ENCODE data around the gene GOLGA3.
"Not testable (repeated sequence)": the region's sequence is repeated elsewhere in the genome, so short reads cannot be mapped to it uniquely, and the experiment has no call there.

GOLGA3 gene

DNA sequence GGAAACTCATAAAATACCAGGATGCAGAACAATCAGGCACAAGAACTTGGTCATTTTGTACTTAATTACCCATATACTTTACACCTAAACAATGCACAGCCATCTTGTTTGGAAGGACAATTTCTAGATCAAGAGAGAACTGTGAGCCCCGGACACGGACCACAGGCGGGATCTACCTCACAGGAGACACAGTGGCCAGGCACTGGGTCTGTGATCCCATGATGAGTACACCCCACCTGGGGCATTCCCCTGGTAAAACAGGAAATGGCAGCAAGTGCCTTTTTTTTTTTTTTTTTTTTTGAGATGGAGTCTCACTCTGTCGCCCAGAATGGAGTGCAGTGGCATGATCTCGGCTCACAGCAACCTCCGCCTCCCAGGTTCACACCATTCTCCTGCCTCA, 15.2 kb downstream of the GOLGA3 start:
- DNase-seq = no peak

DNA sequence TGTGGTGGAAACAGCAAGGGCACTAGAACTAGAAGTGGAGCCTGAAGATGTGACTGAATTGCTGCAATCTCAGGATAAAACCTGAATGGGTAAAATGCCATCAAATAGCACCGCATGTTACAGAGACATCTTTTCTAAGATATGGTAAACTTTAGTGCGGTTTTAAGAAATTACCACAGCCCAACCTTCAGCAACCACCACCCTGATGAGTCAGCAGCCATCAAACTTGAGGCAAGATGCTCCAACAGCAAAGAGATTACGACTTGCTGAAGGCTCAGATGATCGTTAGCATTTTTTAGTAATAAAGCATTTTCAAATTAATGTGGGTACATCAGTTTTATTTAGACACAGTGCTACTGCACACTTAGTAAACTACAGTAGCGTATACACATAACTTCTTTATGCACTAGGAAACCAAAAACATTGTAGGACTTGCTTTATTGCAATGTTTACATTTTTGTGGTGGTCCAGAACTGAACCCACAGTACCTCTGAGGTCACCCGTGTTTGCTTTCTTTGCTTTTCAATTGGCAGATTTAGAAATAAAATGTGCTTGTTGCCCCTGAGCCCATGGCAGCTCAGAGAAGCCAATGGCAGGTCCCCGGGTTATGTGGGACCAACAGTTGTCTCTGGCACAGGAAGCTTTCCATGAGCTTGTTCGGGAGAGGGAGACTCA, 15.9 kb downstream of the GOLGA3 start:
- DNase-seq = no peak

DNA sequence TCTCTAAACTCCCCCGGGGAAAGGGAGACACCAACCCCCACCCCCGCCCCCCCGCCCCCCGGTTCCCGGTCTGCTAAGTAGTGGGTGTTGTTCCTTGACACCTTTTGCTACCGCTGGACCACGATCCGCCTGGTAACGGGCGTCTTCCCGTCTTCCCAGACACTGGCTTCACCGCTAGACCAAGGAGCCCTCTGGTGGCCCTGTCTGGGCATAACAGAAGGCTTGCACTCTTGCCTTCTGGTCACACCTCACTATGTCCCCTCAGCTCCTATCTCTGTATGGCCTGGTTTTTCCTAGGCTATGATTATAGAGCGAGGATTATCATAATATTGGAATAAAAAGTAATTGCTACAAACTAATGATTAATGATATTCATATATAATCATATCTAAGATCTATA, 19.3 kb downstream of the GOLGA3 start:
- peak; percentile 80 for DNase-seq

DNA sequence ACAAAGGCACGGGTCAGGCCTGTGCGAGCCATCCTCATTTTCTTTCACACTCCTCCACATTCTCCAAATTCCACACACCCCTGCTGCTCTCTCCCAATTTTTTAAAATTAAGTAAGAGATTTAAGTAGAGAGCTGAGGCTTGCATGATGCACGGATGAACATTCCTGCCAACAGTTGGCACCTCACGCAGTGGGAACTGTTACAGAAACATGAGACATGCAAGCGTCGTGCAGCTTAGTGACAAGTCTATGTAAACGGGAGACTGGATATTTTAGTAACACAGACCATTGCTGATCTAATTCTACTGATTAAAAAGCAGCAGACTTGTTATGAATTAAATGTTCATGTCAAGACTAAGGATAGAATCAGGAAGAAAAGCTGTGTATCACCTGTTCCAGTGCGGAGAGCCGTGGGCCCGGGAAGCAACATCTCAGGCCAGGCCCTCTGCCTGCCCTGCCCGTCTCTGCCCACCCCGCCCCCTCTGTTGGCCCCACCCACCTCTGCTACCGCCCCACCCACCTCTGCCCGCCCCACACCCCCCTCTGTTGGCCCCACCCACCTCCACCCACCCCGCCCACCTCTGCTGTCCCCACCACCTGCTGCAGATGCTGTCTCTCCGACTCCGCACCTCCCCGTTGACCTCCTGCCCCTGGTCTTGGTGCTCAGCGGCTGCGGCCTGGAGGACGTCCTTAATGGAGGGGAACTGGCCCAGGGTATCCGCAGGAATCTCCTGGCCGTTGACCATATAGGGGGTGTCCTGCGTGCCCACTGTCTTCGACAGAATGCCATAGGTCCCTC, 21.2 kb downstream of the GOLGA3 start:
- no peak for DNase-seq

DNA sequence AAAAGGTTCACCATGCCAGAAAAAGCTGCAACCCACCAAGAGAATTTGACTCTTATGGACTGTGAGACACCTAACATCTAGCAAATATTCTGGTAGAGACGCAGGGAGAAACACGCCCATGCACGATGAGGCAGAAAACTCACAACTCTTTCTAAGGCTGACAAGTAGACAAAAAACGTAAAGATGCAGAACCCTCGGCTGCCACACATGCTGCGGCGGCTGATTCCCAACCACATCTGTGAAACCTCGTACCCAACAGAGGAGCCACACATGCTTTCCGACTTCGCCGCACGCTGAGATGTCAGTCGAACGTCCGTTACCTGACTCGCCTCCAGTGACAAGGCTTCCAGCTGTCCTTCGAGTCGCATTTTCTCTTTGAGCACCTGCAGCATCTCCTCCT, 21.8 kb downstream of the GOLGA3 start:
- no peak for DNase-seq

DNA sequence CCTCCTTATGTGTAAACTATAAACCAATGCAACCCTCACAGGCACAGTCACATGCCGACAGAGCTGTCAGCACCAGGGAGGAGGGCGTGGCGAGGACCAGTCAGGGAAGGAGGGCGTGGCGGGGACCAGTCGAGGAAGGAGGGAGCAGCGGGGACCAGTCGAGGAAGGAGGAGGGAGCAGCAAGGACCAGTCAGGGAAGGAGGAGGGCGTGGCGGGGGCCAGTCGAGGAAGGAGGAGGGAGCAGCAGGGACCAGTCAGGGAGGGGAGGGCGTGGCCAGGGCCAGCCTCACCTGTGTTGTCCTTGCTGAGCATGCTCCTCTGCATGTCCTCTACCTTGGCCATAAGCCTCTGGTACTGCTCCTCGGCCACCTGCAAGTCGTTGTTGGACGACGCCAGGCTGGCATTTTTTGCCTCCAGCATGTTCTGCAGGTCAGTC, 24.2 kb downstream of the GOLGA3 start:
- peak; percentile 77 for DNase-seq

DNA sequence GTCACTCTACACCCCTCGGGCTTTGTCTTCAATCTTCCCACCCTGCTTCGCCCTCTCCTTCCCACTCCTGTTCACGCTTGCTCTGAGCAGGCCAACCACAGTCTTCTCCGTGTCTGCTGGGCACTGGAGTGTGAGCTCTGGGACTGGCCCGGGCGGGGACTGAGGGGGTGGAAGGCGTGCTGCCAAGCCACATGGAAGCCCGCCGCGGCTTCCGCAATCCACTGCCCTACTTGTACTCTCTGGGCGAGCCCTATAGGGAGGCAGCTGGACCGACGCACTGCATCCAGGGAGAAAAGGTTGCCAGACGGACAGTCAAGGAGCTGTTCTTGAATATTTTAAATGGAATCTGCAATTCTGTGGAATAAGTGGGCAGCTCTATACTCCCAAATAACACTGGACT, 24.8 kb downstream of the GOLGA3 start:
- no peak for DNase-seq

DNA sequence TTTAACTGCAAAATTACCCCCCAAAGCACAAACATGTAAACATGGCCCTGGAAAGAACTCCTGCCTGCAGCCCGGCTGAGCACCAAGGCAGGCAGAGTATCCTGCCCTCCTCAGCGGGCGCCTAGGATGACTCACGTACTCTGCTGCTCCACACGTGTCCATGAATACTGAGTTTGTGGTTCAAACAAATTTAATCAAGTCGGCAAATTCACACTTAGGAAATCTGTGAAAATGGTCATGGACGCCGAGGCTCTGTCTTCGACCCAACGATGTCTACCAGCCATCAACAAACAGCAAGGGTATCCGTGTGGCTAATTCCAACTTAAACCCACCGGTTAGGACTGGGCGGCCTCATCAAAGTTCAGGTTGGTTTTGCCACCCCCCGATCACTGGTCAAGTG, 25.5 kb downstream of the GOLGA3 start:
- DNase-seq = no peak

DNA sequence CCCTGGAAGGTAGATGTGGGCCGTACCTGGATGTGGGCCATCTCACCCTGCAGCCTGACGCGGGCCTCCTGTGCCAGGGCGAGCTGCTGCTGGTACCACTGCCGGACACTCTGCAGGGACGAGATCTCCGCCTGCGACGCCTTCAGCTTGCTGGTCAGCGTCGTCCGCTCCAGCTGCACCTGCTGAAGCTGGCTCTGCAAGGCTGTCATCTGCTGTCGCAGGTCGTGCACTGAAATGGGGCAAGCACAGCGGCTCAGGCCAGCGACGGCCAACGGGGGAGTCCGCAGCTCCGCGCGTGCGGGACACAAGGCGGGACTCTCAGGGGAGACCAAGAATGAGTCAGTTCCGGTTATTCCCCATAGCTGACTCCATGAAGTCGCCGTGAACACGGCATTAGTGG, 26.9 kb downstream of the GOLGA3 start:
- DNase-seq = no peak

DNA sequence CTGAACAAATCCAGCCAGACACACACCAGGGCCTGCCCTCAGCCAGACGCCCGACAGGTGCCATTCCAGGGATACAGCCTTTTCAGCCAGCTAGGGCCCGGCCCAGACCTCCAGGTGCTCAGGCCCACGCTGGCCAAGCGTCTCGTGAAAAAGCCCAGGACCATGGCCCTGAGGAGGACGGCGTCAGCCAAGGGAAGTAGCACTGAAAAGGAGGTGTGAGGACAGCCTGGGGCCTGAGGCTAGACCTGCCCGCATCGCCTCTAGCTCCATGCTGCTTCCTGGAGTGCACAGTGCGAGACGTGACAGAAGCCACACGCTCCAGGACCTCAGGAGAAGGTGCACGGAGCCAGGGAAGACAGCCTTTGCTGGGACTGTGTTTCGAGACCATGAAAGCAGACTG, 29.8 kb downstream of the GOLGA3 start:
- no peak for DNase-seq

DNA sequence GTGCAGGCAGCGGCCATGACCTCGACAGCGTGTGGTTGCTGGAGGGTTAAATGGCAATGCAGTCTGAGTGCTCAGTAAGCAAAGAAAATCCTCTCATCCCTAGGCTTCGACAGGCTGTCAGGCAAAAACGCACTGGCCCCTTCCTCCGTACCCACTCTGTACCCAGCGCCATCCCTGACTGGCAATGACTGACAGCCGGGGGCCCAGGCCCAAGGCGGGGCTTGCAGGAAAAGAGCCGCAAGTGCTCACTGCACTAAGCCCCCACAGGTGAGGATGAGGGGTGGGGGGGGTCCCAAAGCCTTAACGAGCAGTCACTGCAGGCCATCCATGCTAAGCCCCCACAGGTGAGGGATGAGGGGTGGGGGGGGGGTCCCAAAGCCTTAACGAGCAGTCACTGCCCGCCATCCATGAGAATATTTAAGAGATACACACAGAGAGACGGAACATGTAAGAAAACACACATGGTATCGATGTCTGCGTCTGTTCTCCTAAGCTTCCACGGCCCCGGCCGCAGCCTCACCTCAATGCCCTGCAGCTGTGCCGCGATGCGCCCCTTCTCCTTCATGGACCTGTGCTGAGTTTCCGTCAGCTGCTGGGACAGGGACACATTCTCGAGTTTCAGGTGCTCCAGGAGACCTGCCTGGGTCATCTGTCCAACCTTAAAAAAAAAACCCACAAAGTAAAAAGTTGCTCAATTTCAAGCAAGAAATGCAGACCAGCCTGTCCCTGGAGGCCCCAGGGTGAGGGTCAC, 30.7 kb downstream of the GOLGA3 start:
- DNase-seq = no peak

DNA sequence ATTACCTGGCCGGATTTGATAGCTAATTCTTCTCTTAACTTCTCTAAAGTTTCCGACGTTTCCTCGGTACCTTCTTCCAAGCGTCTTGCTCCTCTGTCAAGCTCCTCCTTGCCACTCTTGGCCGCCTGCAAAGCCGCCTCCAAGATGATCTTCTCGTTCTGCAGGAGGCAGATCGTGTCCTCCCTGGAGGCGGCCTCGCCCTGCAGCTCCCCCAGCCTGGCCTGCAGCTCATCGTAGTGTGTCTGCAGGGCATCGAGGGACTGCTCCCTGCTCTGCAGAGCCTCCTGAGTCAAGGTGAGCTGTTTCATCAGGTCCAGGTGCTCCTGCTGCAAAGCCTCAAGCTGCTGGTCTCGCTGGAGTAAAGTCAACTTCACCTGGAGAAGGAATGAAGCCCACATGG, 32.8 kb downstream of the GOLGA3 start:
- DNase-seq = no peak

DNA sequence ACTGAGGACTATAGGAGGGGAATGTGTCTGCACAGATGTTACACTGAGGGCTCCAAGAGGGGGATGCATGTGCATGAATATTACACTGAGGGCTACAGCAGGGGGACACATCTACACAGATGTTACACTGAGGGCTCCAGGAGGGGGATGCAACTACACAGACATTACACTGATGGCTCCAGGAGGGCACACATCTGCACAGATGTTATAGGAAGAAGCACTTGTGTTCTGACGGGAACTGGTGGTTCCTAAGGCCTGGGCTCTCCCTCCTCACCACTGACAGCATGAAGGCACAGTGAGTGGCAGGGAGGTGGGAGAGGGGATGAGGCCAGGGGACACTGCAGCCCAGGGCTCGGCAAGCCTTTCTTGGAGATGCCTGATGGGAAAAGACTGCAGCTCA, 36.7 kb downstream of the GOLGA3 start:
- not testable (repeated sequence) for DNase-seq

DNA sequence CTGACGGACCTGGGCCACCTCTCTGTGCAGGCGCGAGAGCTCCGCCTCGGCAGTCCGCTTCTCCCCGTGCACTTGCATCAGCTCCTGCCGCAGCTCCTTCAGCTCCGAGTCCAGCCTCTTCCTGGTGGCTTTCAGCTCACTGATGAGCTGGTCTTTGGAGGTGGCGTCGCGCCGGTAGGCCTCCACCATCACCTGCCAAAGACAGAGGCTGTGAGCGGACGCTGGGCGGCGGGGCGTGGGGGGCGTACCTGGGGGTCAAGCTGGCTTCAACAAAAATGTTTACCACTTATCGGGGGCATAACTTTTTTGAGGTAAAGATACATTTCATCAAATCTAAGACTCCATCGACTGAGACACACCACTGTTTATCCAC, 39.6 kb downstream of the GOLGA3 start:
- DNase-seq = no peak

DNA sequence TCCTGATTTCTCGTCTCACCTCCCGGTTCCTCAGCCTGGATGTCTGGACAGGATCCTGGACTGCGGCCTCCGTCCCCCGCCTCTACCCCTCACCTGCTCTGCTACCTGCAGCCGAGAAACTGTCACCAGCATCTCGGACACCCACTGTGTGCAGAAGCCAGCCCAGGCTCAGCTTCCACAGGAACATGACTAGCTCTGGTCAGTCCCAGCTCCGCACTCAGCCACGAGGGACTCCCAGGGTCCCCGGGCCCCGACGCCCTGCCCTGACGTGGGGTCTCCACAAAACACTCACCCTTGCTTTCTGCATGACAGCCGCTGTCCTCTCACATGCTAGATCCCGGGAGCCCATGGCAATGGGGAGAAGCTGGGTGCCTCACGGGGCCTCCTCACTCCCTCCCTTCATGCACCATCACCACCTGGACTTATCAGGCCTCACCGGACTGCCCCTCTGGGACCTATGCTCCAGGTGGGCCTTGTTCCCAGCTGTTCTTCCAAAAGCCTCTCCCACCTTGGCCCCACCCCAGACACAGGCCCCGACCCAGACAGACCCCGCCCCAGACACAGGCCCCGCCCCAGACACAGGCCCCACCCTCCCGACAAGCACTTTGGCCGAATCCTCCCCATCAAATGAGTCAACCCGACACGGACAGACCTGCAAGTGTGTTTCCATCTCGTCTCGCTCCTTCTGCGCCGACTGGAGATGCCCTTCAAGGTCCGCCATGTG, 40.1 kb downstream of the GOLGA3 start:
- no peak for DNase-seq

DNA sequence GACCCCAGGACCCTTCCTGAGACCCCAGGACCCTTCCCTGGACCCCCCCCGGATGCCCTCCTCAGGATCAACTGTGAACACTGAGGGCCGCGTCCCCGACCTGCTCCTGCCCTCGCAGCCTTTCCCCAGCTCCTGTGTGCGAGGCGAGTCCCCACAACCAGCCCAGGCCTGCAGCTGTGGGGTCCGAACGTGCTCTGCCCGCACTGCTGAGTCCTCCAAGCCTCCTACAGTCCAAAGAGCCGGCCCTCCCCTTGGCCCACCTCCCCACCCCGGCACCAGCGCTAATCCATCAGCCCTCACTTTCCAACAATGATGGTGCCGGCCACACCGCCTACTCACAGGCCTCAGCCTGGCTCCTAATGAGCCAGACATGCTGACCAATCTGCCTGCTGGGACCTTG, 40.8 kb downstream of the GOLGA3 start:
- no peak for DNase-seq

DNA sequence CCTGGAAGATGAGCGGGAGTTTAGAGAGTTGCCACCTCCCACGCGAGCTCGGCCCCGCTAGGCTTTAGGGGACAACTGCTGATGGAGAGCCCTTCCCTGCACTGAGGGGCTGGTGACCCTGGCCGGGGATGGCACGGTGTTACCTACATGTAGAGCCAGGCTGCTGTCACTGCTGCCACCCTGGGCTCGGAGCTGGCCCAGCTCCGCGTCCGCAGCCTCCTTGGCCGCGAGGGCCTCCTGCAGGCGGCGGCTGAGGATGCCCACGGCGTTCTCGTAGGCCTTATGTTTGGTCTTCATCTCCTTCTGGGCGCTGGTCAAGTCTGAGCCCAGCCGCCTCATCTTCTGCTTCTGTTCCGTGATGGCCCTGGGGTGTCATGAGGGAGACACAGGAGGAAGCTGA, 42.5 kb downstream of the GOLGA3 start:
- no peak for DNase-seq

DNA sequence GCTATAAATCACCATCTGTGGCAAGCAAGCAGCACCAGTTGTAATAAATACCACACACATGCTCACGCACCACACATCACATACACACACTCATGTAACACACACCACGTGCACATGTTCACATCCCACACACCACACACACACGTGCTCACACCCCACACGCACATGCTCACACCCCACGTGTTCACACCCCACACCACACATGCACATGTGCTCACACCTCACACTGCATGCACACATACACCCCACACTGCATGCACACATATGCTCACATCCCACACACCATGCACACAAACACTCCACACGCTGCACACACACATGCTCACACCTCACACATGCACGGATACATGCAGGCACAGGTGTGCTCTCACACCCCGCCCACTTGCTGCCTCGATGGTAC, 44.1 kb downstream of the GOLGA3 start:
- DNase-seq = no peak

DNA sequence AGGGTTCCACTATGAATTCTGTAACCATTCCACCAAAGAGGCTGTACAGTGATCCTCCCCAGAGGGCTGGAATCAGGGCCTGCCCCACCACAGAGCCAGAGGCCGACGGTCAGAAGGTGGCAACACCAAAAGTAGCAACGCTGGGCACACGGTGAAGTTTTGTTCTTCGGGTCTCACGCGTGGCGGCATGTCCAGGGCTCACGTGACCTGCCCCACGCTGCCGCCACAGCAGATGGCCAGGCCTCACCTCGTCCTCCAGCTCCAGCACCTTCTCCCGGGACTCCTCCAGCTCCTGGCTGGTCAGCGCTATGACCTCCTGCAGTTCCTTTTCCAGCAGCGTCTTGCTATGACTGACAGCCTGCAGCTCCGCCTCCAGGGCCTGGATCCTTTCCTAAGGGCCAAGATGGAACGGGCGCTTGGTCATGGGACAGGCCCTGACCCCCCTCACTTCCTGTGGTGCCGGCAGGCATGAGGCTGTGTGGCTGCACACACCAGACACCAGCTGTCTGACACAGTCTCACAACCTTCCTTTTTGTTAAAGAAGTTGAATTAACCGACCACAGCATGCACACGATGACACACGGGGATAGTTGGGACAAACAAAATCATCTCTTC, 44.6 kb downstream of the GOLGA3 start:
- DNase-seq = peak; percentile 79

DNA sequence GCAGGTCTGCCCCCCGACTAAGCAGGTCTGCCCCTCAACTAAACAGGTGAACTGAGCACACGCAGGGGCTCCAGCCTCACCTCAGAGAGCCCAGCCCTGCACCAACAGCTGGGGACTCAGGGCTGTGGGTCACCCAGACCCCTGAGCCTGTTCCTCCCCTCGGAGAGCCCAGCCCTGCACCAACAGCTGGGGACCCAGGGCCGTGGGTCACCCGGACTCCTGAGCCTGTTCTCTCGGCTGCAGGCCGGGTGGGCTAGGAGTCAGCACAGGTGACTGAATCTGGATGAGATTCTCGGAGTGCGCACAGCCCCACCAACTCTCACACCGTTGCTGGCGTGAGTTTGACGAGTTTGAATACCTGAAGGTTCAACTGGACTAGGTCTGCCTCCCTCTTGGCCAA, 46.7 kb downstream of the GOLGA3 start:
- DNase-seq = no peak

DNA sequence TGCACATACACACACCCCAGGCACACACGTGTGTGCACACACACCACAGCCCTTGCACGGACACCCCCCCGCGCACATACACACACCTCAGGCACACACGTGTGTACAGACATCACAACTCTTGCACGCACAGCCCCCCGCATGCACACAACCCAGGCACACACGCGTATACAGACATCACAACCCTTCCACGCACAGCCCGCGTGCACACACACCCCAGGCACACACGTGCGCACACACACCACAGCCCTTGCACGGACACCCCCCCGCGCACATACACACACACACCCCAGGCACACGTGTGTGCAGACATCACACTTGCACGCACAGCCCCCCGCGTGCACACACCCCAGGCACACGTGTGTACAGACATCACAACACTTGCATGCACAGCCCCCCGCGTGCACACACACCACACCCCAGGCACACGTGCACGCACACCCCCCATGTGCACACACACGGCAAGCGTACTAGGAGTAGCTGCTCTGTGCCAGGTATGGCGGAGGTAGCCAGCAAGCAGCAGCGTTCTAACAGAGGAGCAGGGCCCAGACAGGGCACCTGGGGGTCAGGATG, 48.8 kb downstream of the GOLGA3 start:
- no peak for DNase-seq

DNA sequence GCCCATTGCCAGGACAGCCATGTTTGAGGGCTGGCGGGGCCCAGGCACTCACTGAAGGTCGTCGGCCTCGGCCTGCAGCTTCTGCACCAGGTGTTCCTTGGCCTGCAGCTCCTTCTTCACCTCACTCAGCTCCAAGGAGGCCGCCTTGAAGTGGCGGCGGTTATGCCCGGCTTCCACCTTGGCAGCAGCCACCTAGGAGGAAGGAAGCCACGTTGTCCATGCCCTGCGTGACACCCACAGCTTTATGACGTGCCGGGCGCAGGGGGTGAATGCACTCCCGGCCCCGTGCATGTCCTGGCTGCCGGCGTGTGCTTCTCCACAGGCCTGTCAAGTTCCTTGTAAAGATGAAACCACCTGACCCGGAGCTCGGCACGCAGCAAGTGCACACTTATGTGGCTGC, 51.1 kb downstream of the GOLGA3 start:
- no peak for DNase-seq

Data from islet precursor cell (in vitro differentiated cells).